GM21737 (cell line): ENCODE measurements around the gene ANKMY1.

ENCODE experiments used
- ATAC-seq: cut with Tn5 transposase; IDR thresholded peaks from one replicate; pipeline ENCODE4 v1.9.1; 2021; ENCODE audit warnings: mild to moderate bottlenecking, moderate library complexity; ENCODE audit not compliant: unreplicated experiment

The ANKMY1 gene

GRCh38 chr2:240450532-240451107 lies 107.2 kb downstream of the ANKMY1 start:
- ATAC-seq = no peak

DNA sequence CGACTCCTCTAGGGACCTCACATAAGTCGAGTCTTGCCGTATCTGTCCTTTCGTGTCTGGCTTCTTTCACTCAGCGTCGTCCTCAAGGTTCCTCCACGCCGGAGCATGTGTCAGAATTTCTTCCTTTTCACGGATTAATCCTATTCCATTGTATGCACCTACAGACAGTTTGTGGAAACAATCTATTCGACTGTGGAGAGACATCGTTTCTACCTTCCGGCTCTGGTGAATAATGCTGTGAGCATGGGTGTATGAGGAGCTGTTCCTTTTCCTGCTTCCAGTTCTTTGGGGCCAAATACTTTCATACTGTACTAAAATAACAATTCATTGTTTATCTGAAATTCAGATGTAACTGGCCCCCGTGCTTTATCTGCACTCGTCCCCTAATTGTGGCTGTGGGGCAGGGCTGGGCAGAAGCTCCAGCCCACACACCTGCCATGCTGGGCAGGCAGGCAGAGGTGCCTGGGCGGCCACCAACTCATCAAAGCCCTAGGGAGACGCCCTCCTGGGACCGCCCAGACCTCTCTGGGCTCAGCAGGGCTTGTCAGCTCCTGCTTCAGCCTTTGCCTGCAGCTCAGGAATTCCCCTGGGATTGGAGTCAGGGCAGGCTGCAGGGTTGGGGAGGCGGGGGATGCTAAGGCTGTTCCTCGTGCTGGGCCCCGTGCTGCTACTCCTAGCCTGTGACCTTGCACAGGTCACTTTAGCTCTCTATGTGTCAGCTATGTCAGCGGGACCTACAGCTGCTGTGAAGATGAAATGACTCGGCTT lies 107.8 kb downstream of the ANKMY1 start:
- no peak for ATAC-seq

- ATAC-seq = no peak
Observed at GRCh38 chr2:240448387-240449274, 109.2 kb downstream of the ANKMY1 start.

GRCh38 chr2:240447934-240448333 lies 109.9 kb downstream of the ANKMY1 start:
- no peak for ATAC-seq

GRCh38 chr2:240447331-240447730 lies 110.5 kb downstream of the ANKMY1 start:
- ATAC-seq = no peak

DNA sequence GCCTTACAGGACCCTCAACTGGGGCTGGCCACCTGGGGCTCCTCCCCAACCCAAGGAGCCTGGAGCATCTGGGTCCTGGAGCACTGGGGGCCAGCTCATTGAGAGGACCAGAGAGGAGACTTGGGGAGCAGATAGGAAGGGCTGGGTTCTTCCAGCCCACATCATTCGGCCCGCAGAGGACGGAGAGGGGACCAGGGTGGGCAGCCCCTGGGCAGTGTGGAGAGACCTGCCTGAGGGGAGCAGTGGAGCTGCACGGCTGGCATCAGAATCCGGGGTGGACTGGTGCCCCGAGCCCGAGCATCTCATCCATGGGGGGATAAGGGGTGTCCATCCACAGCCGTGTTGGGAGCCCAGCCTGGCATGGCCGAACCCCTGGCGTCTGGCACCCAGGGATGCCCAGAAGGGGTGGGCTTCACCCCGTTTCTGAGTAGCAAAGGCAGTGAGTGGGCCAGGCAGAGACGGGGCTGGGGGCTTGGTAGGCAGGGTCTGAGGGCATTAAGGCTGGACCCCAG lies 111.1 kb downstream of the ANKMY1 start:
- ATAC-seq = no peak

DNA sequence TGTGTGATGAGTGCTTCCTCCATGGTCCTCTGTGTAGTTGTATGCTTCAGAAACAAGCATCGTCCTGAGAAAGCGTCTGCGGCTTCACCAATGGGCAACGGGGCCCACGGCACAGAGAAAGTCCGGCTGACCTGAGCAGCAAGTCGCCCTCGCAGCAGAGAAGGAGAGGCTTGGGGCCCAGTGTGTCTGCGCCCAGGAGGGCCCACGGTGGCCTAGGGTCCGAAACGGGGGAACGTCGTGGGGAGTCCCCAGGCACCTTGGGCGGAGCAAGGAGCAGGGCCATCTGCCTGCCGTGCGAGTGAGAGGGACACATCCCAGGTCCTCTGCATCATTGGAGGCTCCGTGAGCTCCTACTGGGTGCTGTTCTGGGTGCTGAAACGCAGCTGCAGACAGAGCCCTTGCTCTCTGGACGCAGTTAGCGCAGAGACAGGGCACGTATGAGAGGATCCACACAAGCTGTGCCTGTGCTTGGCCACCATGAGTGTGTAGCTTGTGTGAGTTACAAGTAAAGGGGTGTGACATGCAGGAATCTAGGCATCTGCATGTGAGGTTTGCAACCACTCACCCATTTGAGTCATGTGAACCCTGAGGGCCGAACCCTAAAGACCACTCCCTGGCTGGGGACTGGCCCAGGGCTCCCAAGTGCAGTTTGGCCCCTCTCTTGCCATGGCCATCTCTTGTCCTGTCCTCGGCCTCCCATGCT lies 111.7 kb downstream of the ANKMY1 start:
- no peak for ATAC-seq

GRCh38 chr2:240444464-240444863 lies 113.3 kb downstream of the ANKMY1 start:
- ATAC-seq = no peak

GRCh38 chr2:240443891-240444301 lies 113.9 kb downstream of the ANKMY1 start:
- ATAC-seq = no peak

DNA sequence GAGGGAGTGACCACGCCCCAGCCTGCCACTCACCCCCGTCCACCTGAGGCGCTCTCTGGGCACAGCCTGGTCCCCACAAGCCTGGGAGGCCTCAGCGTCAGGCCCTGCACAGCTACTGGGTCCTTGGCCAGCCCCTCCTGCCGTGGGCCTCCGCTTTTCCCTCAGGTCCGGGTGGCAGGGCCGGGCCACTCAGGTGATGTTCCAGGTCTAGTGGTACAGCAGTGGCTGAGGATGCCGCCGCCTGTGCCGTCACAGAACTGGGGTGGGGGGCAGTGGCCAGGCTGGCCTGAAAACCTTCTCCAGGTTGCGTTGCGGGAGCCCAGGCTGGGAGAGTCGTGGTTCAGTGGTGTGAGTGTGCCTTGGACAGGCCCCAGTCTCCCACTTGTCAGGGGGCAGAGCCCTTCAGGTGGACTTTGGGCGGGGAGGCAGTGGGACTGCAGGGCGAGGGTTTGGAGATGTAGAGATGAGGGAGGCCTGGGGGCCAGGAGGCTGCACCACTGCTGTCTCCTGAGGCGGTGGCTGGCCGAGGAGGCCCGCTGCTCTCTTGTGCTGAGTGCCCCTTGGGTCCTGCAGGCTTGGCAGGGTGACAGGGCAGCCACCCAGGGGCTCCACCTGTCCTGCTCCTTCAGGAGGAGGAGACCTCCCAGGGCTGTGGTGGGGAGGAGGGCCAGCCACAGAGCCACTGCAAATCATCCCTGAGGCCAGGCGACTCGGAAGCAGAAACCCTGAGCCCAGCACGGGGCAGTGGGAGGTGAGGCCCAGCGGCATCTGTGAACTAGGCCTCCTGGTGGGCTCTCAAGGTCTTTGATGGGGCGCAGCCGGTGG lies 114.7 kb downstream of the ANKMY1 start:
- ATAC-seq = no peak

- no peak for ATAC-seq
Observed at GRCh38 chr2:240441993-240442411, 115.8 kb downstream of the ANKMY1 start.

- no peak for ATAC-seq
Observed at GRCh38 chr2:240441326-240441992, 116.3 kb downstream of the ANKMY1 start.

DNA sequence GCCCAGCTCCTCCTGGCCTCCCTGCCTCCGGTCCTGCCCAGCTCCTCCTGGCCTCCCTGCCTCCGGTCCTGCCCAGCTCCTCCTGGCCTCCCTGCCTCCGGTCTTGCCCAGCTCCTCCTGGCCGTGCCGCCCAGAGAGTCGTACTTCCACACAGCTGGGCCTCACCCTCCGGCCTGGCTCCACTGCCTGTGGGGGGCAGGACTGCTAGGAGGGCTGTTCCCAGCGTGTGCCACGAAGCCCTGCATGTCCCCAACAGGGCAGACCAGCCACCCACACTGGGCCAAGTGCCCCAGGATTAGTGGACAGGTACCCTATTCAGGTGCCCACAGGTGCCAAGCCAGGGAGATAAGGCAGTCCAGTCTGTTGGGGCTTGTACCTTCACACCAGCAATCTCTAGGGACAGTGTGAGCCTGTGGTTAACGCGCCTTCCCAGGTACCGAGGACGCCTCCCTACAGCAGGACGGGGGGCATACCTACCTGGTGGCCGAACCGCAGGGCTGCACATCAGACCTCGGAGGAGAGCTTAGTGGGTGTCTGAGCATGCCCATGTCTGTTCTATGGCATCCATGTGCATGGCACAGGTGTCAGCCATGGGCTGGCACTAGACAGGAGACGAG lies 117.0 kb downstream of the ANKMY1 start:
- no peak for ATAC-seq

DNA sequence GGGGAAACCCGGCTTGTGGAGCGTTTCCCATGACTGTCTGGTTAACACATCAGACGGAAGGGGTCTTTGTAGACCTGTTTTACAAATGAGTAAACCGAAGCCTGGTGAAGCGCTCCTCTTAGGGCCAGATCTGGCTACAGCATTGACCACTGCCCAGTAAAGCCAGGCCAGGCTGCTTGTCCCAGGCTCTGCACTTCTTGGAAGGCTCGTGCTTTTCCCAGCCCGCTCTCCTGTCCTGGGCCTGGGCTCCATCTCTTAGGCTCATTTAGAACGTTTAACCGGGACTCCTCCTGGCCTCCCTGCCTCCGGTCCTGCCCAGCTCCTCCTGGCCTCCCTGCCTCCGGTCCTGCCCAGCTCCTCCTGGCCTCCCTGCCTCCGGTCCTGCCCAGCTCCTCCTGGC lies 117.5 kb downstream of the ANKMY1 start:
- ATAC-seq = no peak

DNA sequence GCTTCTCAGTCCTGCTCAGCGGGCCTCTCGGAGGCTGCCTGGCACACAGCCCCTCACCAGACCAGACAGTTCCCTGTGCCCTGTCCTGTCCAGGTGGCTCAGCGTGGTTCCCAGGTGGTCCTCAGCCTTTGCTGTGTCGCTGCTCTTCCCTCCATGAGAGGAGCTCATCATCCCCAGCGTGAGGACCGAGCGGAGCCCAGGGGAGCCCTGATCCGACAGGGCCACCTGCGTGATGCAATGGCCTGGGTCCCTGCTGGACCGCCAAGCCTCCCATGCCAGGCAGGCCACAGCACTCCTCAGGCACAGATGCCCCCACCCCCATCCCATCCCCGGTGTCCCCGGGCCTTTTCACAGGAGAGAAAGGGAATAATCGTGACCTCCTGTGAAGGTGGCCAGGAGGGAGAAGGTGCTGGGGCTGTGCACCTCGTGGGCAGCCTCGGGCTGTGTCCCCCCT lies 118.1 kb downstream of the ANKMY1 start:
- no peak for ATAC-seq

DNA sequence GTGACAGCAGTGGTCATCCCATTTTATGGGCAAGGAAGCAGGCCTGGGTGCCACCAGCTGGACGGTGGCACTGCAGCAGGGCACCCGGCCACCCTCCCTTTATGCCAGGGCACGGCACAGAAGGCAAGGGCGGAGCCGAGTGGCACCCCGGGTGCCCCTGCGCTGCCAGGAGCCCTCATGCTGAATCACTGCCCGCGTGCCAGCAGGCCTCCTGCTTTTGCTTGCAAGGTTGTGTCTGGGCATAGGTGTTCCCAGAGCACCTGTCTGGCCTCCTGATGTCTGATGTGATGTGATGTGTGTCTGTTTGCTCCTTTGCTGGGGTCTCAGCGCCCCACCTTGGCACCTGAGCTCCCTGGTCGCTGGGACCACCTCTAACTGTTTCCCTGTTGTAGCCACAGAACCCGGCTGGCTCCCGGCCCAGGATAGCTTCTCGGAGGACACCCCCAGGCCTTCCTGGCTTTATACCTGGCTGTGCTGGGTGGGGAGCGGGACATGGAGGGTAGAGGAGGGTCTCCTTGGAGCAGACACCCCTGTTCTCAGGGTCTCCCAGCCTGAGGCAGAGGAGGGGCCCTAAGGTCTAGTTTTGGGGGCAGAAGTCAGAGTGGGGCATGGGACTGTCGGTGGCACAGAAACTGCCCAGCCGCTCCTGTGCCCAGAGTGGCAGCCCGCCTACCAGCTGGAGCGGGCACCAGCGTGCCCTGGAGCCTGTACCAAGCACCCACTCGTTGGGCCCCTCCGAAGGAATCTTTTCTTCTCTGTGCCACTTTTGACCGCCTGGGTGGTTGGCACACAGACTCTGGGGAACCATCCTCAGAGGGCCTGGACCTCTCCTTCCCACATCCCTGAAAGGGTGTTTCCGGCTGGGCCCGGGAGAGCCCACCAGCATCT lies 118.7 kb downstream of the ANKMY1 start:
- no peak for ATAC-seq

DNA sequence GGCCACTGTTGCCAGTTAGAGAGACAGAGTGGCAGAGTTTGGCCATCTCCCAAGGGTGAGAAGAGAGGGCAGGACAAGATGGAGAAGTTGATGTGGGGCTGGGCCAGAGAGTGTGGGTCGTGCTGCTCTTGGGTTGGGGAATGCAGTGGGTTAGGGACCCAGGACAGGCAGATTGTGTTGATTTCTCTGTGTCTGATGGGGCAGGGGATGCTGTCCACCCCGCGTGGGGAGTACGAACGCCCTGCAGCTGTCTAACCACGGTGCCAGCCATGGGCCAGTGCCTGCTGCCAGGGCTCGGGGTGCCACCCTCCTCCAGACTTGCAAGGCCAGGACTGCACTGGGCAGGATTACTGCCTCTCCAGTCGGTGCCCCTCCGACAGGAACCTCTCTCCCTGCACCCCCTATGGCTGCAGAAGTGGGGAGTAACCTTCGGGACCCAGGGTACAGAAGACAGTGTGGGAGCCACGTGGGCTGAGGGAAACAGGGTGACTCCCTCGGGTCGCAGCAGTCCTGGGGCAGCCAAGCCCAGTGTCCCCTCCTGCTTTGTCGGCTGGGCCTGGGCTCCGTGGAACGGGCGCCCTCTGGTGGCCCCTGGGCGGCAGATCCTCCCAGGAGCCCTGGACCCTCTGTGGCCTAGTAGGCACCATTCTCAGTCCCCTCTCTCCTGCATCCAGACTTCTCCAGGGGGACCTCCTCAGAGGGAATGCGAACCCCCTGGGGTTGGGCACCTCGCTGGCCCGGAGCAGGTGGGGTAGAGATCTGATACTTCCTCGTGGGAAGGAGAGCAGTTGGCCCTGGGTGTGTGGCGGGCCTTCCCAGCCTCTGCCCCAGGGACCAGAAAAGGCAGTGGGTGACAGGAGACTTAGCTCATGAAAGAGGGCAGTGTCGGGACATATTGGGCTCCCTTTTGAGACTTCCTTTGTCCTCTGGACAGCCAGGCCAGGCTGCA lies 119.7 kb downstream of the ANKMY1 start:
- no peak for ATAC-seq
